Spleen (tissue), 7 donors: ENCODE data around the gene SH3TC2.

Experiments used
- CTCF ChIP-seq, 11 experiments: fragments of 200-600 bp in 7 of 11; fragments of 450-650 bp in 4 of 11; sonication (generic) in 4 of 11; IDR thresholded peaks in 8 of 11; conservative IDR thresholded peaks in 3 of 11; 1 replicate in 7 of 11; 2 replicates in 4 of 11; pipeline versions ENCODE4 v1.4.0 to v1.8.0; 2016 to 2021; ENCODE audit warnings: antibody characterized with exemption in 11 of 11, inconsistent platforms in 4 of 11, mild to moderate bottlenecking in 1 of 11
- POLR2A ChIP-seq, 3 donors: fragments of 450-650 bp; IDR thresholded peaks; one replicate each; pipeline ENCODE4 v1.5.1; 2017; ENCODE audit warnings: antibody characterized with exemption in 3 of 3, mild to moderate bottlenecking in 1 of 3
- POLR2AphosphoS5 ChIP-seq, 3 donors: sonication (generic); formaldehyde crosslinking; IDR thresholded peaks; one replicate each; pipeline ENCODE4 v1.5.1; 2017; ENCODE audit warnings: antibody characterized with exemption in 3 of 3
- donor health status: DM: no; HTN: no; CAD: no; lungs with moderate emphysema.
- donor health status: DM: no; HTN: no; CAD: no.
- donor health status: DM: no; HTN: no; CAD: no.

- no peak for TF ChIP-seq CTCF (IDR thresholded peaks at IDR 0.05 in 8 of 11, conservative IDR thresholded peaks at IDR 0.05 in 3 of 11)
- no peak for TF ChIP-seq POLR2AphosphoS5 (IDR thresholded peaks at IDR 0.05)
- TF ChIP-seq POLR2A (IDR thresholded peaks at IDR 0.05): no peak
Measured at GRCh38 chr5:149100331-149100730, 37.5 kb upstream of the SH3TC2 start.
